ENCODE results near the gene RNF181. TPM values are rescaled to one million over a fixed set of nuclear protein-coding genes. Genes with fewer than 3 reads are reported as not detected.
"Not testable (repeated sequence)": the region's sequence is repeated elsewhere in the genome, so short reads cannot be mapped to it uniquely, and the experiment has no call there.

The RNF181 gene
- total RNA-seq, 1 experiment from 2014 or later = 167 TPM

GRCh38 chr2:85601771-85602475 lies 6.4 kb downstream of the RNF181 start:
- DNase-seq = peak; percentile 47
- Histone ChIP-seq H3K4me3 (peak overlapping the region; percentile 57), H3K27me3 (no peaks in the 10 kb centered on the region), H3K9me3 (no peaks in the 10 kb centered on the region), H3K36me3 (peaks cover 12% of the 10 kb centered on the region)

DNA sequence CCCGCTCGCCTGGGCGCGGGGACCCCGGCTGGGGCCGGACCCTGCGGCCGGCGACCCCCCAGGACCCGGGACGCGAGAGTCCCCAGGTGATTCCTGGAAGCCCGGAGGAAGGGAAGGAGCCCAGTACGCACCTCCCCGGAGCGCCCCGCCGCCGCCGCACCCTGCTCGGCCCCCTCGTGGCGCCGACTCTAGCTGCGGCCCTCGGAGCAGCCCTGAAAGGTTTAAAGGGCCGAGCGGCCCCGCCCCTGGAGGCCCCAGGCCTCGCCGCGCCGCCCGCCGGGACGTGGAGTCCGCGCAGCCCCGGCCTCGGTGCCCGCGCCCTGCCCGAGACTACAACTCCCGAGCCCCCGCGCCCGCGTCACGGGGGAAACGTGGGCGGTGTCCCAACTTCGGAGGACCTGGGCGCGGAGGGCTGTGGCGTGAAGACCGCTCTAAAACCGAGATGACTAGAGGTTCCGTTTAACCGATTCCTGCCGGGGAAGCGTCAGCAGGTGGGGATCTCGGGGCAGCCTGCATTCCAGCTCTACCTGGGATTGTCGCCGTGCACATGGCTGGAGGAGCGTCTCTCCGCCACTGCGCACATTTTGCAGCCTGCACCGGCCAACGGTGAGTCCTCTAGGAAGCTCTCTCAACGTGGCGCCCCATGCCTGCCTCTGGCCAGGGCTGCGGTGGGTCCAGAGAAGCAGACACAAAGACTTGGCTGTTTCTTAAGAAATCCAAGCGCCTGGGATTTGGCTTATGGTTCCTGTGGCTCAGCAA lies 7.1 kb downstream of the RNF181 start, which contains the start of gene TMEM150A:
TSS of gene TMEM150A (minus strand) at position 223 of the 759 bp plus-strand sequence. CDS start 750 bp downstream, outside the sequence.
- Histone ChIP-seq H3K36me3 (peaks cover 8% of the 10 kb centered on the region), H3K9me3 (no peaks in the 10 kb centered on the region), H3K4me3 (peak within 1 kb of the TSS; percentile 57), H3K27me3 (no peaks in the 10 kb centered on the region)
- DNase-seq = peak; percentile 84

DNA sequence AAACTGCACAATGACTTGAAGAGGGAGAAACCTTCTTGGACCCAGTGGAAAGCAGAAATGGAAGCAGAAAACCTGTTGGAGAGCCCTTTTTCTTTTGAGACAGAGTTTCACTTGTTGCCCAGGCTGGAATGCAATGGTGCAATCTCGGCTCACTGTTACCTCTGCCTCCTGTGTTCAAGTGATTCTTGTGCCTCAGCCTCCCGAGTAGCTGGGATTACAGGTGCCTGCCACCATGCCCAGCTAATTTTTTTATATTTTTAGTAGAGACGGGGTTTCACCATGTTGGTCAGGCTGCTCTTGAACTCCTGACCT lies 8.5 kb downstream of the RNF181 start:
- not testable (repeated sequence) for H3K27me3 ChIP-seq, H3K36me3 ChIP-seq, H3K4me3 ChIP-seq, DNase-seq, H3K9me3 ChIP-seq

DNA sequence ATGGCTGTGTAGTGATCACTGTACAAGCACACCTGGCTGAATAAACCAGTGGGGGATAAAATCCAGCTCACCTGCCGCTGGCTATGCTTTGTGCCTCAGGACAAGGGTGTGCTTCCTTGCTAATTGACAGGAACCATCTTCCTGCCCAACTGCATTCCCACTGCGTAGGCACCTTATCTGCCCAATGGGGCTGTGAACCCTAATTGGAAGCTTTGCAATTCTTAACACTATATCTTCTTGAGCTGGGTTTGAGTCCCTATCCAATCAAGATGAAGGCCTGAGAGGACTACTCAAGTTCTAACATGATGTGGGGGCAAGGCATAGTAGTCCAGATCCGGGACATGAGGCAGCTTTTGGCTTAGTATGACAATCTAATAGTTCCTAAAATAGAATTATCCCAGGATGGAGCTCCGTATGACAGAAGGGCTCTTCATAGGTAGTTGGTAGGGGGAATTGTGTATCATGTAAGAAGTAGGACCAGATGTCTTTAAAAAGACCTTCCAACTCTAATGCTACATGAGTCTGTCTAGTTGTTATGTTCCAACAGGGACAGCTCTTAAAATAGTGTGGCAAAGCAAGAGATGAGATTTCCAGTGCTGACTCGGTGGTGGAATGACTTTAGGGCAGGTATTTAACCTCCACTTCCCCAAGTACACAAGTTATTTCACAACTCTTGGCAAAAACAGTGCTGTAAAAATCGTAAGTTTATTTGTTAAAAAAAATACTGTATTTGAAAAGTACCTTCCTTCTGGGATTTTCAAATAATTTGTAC lies 9.2 kb downstream of the RNF181 start:
- Histone ChIP-seq H3K27me3 (no peaks in the 10 kb centered on the region), H3K36me3 (peaks cover 10% of the 10 kb centered on the region), H3K4me3 (no peak overlapping the region), H3K9me3 (no peaks in the 10 kb centered on the region)
- no peak for DNase-seq

DNA sequence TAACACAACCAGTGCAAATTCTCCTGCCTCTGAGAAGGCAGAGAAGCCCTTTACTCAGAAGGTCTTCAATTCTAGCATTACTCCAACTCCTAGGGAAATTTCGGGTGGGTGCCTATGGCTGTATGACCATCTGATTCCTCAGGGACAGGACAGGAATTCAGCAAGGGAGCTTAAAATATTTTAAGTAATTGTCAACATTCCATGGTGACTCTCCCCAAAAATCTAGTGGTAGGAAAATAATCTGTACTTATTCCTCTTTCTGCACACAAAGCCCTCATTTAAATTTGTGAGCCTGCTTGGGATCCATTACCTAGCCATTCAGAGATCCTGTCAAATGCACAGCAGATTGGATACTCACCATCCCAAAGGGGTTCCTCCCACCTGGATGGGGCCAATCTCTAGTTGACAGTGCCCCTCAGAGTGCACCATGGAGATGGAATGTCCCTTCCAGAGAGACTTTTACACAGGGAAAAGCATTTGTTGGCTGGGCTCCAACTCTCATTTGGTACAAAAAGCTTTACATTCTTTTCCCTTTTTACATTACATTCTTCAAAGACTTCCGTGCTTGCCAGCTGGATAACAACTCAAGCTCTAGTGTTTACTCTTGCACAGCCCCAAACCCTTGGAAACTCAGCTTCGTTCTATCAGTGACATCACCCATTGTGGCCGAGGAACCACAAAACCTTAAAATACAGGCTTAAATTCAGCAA lies 10.0 kb downstream of the RNF181 start:
- DNase-seq = peak; percentile 15
- Histone ChIP-seq H3K4me3 (no peak overlapping the region), H3K27me3 (no peaks in the 10 kb centered on the region)

GRCh38 chr2:85606116-85606455 lies 10.5 kb downstream of the RNF181 start:
- H3K4me3 ChIP-seq = no peak overlapping the region
- DNase-seq = no peak
- no peaks in the 10 kb centered on the region for H3K27me3 ChIP-seq
- peaks cover 16% of the 10 kb centered on the region for H3K36me3 ChIP-seq
- H3K9me3 ChIP-seq = no peaks in the 10 kb centered on the region

More for the DNA sequence above, 10.0 kb downstream of the RNF181 start:
- Histone ChIP-seq H3K9me3 (no peaks in the 10 kb centered on the region), H3K36me3 (peaks cover 14% of the 10 kb centered on the region)

DNA sequence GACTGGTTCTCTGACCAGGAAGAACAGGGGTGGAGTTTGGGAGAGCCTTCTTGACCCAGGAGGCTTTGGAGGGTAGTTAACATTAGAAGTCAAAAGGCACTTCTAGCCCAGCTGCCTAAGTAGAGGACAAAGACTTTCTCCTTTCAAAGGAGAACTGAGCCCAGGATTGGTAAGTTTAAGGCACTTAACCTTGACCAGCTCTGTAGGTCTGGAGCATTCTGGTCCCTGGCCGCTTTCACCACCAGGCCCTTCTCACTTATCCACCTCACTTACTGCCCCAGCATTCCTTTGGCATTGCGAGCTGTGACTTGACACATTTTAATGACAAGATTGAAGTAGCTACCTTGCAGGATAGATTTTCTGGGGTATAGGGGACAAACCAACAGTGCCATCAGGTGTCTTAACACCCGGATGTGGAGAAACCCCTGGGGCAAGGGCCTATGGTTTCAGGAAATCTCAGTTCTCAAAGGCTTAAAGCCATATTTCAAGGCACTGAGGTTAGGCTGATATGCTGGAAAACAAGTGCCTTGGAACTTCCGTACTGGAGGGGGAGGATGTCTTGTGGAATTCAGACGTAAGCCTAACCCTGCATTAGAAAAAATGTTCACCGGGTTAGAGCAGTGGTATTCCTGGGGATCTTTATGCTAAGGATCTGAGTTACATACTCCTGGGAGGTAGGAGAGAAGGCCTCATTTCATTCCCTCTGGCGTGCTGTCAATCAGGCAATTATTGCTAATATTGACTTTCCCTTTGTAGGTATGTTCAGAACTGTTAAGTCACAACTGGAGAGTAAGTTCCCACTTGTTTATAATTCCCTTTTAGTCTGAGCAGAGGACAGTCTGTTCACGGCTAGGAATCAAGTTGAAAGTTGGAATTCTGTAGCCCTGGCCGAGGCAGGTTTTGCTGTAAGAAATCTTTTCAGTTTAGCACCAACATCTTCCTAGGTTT lies 12.0 kb downstream of the RNF181 start:
- H3K4me3 ChIP-seq = no peak overlapping the region
- H3K9me3 ChIP-seq = no peaks in the 10 kb centered on the region
- peaks cover 16% of the 10 kb centered on the region for H3K36me3 ChIP-seq
- DNase-seq = no peak
- no peaks in the 10 kb centered on the region for H3K27me3 ChIP-seq

DNA sequence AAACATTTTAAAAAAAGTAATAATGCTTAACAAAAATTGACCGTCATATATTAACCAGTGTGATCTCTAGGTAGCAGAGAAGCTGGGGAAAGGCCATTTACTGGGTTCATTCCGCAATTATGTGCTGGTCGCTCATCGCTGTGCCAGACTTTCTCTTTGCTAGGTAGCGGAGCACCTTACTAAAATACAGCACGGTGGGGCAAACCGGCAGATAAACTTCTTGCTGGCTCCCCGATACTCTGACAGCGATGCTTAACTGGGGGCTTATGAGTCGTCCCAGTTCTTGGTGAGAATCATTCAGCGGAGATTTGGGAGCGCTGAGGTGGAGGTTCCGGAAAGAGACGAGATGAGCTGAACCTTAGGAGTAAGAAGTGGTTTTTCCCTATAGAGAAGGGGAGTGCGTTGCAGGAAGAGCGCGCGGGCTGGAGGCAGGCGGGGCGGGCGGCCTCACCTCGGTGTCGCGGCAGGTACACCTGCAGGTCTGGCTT lies 15.7 kb downstream of the RNF181 start:
- peak overlapping the region; percentile 85 for H3K4me3 ChIP-seq
- no peak for DNase-seq
- H3K36me3 ChIP-seq = peaks cover 16% of the 10 kb centered on the region
- no peaks in the 10 kb centered on the region for H3K9me3 ChIP-seq
- H3K27me3 ChIP-seq = no peaks in the 10 kb centered on the region

- peak within 1 kb of the TSS; percentile 85 for H3K4me3 ChIP-seq
- H3K27me3 ChIP-seq = no peaks in the 10 kb centered on the region
- H3K36me3 ChIP-seq = peaks cover 16% of the 10 kb centered on the region
- no peaks in the 10 kb centered on the region for H3K9me3 ChIP-seq
- DNase-seq = peak; percentile 91
These were observed 16.4 kb downstream of the RNF181 start, which contains the start of gene C2orf68 for GRCh38 chr2:85611705-85612587. TSS of gene C2orf68 (minus strand) at chr2:85612066. CDS start at chr2:85611984, 82 bp downstream.

DNA sequence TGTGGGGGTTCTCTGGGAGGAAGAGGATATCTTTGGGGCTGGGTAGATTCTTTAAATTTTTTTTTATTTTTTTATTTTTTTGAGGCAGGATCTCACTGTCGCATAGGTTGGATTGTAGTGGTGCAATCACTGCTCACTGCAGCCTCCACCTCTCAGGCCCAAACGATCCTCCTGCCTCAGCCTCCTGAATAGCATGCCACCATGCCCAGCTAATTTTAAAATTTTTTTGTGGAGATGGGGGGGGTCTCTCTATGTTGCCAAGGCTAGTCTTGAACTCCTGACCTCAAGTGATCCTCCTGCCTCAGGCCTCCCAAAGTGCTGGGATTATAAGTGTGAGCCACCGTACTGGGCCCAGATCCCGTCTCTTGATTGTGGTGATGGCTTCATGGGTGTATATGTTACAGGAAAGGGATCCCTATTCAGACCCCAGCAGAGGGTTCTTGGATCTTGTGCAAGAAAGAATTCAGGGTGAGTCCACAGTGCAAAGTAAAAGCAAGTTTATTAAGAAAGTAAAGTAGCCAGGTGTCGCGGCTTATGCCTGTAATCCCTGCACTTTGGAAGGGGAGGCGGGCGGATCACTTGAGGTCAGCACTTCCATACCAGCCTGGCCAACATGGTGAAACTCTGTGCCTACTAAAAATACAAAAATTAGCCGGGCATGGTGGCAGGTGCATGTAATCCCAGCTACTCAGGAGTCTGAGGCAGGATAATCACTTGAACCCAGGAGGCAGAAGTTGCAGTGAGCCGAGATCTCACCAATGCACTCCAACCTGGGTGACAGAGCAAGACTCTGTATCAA lies 18.4 kb downstream of the RNF181 start:
- Histone ChIP-seq H3K9me3 (no peaks in the 10 kb centered on the region), H3K4me3 (no peak overlapping the region), H3K36me3 (peaks cover 26% of the 10 kb centered on the region), H3K27me3 (no peaks in the 10 kb centered on the region)
- no peak for DNase-seq

- H3K27me3 ChIP-seq, DNase-seq, H3K9me3 ChIP-seq, H3K4me3 ChIP-seq: not testable (repeated sequence)
- peaks cover 31% of the 10 kb centered on the region for H3K36me3 ChIP-seq
These were observed 19.2 kb downstream of the RNF181 start for GRCh38 chr2:85614757-85615156.

GRCh38 chr2:85615413-85615728 lies 19.8 kb downstream of the RNF181 start:
- H3K4me3 ChIP-seq = peak overlapping the region; percentile 96
- no peaks in the 10 kb centered on the region for H3K27me3 ChIP-seq
- H3K36me3 ChIP-seq = peaks cover 29% of the 10 kb centered on the region
- H3K9me3 ChIP-seq = no peaks in the 10 kb centered on the region
- DNase-seq = no peak

DNA sequence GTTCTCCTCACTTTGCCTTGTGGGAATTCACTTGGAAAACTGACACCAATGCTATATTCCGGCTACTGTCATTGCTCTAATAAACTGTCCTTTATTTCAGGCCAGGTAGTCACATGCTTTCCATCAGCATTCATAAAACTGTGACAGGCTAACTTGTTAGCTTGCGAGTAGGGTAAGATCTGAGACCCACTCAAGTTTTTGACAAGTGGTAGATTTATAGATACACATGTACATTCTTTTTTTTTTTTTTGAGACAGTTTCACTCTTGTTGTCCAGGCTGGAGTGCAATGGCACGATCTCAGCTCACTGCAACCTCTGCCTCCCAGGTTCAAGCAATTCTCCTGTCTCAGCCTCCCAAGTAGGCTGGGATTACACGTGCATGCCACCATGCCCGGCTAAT lies 22.2 kb downstream of the RNF181 start:
- not testable (repeated sequence) for H3K27me3 ChIP-seq, H3K9me3 ChIP-seq, DNase-seq
- Histone ChIP-seq H3K4me3 (peak overlapping the region; percentile 96; the same call in 1 of the 2 replicates), H3K36me3 (peaks cover 46% of the 10 kb centered on the region)

DNA sequence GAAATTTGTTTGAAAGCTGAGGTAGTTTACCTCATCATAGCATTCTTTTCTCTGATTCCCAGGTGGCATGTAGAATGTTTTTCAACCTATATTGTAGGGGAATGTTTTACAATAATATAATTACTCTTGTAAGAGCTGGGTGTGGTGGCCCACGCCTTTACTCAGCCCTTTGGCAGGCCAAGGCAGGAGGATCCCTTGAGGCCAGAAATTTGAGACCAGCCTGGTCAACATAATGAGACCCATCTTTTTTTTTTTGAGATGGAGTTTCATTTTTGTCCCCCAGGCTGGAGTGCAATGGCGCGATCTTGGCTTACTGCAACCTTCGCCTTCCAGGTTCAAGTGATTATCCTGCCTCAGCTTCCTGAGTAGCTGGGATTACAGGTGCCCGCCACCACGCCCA lies 24.1 kb downstream of the RNF181 start:
- H3K27me3 ChIP-seq = no peaks in the 10 kb centered on the region
- H3K36me3 ChIP-seq = peaks cover 63% of the 10 kb centered on the region
- H3K4me3 ChIP-seq = no peak overlapping the region
- no peak for DNase-seq
- H3K9me3 ChIP-seq = no peaks in the 10 kb centered on the region

Measured in MG63 (cell line).